ENCODE results near the gene UPK1A.

DNA sequence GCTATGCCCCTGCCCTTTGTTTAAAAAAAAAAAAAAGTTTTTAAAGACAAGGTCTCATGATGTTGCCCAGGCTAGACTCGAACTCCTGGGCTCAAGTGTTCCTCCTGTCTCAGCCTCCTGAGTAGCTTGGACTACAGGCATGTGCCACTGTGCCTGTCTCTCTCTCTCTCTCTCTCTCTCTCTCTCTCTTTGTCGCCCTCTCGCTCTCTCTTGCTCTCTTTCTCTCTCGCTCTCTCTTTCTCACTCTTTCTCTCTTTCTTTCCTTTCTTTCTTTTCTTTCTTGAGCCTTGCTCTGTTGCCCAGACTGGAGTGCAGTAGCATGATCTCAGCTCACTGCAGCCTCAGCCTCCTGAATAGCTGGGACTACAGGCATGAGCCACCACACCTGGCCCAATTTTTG, 10.7 kb upstream of the UPK1A start:
- no peak for TF ChIP-seq CTCF (IDR thresholded peaks at IDR 0.05)
- no peak for TF ChIP-seq EP300 (IDR thresholded peaks at IDR 0.05)
- no peak for TF ChIP-seq POLR2A (IDR thresholded peaks at IDR 0.05)
- no peak for TF ChIP-seq POLR2AphosphoS5 (IDR thresholded peaks at IDR 0.05)

Measured in suprapubic skin (tissue), 4 donors.